Stimulated activated naive B cell treated with anti-CD40 and anti-IgM and Interleukin-4, amounts not matched to agents 10 μg/mL and 1 μg/mL and 100 μg/mL, for 72 hours (primary cell): ENCODE results near the gene BMPR1A.

ENCODE experiments used
- ATAC-seq, 2 donors: fragments of 150-1000 bp; cut with Tn5 transposase; replicated peaks; 2 replicates each; pipeline ENCODE4 v1.10.0; 2021; ENCODE audit warnings: moderate library complexity in 1 of 2
- DNase-seq: peaks from one replicate; pipeline ENCODE4 v3.0.0; 2021
- H3K27ac Mint-ChIP-seq: one replicate; pipeline ENCODE4 v1.8.0; 2022; ENCODE audit warnings: mild to moderate bottlenecking, mixed read lengths
- H3K27me3 Mint-ChIP-seq, 2 donors: one replicate each; pipeline ENCODE4 v1.8.0; 2022; ENCODE audit warnings: mixed read lengths in 2 of 2
- H3K36me3 Mint-ChIP-seq, 2 donors: one replicate each; pipeline ENCODE4 v1.8.0; 2022; ENCODE audit warnings: mixed read lengths in 2 of 2, mild to moderate bottlenecking in 1 of 2
- H3K4me1 Mint-ChIP-seq, 2 donors: one replicate each; pipeline ENCODE4 v1.8.0; 2022; ENCODE audit warnings: mixed read lengths in 2 of 2, mild to moderate bottlenecking in 1 of 2
- H3K4me3 Mint-ChIP-seq, 2 donors: one replicate each; pipeline ENCODE4 v1.8.0; 2022; ENCODE audit warnings: mild to moderate bottlenecking in 2 of 2, mixed read lengths in 2 of 2, moderate library complexity in 1 of 2
- H3K9me3 Mint-ChIP-seq, 2 donors: one replicate each; pipeline ENCODE4 v1.8.0; 2022; ENCODE audit warnings: mixed read lengths in 2 of 2, mild to moderate bottlenecking in 1 of 2

Gene BMPR1A

DNA sequence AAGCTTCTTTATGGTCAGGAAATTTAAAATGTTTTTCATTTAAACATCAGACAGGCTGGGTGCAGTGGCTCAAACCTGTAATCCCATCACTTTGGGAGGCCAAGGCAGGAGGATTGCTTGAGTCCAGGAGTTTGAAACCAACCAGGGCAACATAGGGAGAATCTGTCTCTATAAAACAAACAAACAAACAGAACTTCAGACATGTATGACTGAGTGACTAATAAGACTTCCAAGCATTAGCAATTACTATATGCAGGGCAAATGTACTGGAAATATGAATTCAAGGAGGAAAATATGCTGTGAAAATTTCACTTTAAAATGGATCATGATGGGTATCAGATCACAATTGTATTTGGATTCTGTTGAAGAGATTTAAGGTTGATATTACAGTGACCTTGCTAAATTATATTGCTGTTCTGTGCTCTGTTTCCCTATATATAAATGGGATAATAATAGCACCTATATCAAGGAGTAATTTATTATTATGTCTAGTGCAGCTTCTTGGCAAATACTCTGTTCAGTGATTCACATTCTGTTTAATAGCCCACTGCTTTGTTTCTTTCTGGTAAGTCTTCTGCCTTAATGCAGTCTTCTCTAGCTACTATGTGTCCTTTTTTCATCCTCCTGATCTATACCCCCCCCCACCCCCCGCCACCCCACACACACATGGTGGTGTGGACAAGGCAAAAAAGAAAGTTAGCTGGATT, 36.2 kb downstream of the BMPR1A start:
- DNase-seq (no peak), ATAC-seq (no peak)
- Mint-ChIP-seq H3K36me3 (peaks cover 2 to 3% of the 10 kb centered on the region in 2 donors), H3K27me3 (peaks cover 11 to 12% of the 10 kb centered on the region in 2 donors), H3K4me1 (no peaks in the 10 kb centered on the region), H3K9me3 (peaks cover 4 to 9% of the 10 kb centered on the region in 2 donors), H3K4me3 (no peak overlapping the region), H3K27ac (no peak overlapping the region)

DNA sequence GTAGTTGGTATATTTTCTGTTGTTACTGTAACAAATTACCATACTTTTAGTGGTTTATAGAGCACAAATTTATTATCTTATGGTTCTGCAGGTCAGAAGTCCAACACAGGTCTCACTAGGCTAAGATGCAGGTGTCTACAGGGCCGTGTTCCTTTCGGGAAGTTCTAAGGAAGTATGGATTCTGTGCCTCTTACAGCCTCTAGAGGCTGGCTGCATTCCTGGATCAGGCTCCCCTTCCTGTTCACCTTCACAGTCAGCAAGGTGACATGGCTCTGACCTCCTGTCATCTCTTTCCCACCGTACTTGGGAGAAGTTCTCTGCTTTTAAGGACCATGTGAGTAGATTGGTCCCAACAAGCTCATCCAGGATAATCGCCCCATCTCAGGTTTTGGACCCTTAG, 37.3 kb downstream of the BMPR1A start:
- H3K4me1 Mint-ChIP-seq, result no peaks in the 10 kb centered on the region
- DNase-seq (no peak), ATAC-seq (no peak)
- H3K9me3 Mint-ChIP-seq, result peaks cover 2 to 3% of the 10 kb centered on the region in 2 donors
- no peaks in the 10 kb centered on the region for H3K36me3 Mint-ChIP-seq
- peaks cover 7 to 9% of the 10 kb centered on the region in 2 donors for H3K27me3 Mint-ChIP-seq
- no peak overlapping the region for H3K27ac Mint-ChIP-seq
- H3K4me3 Mint-ChIP-seq, result no peak overlapping the region

DNA sequence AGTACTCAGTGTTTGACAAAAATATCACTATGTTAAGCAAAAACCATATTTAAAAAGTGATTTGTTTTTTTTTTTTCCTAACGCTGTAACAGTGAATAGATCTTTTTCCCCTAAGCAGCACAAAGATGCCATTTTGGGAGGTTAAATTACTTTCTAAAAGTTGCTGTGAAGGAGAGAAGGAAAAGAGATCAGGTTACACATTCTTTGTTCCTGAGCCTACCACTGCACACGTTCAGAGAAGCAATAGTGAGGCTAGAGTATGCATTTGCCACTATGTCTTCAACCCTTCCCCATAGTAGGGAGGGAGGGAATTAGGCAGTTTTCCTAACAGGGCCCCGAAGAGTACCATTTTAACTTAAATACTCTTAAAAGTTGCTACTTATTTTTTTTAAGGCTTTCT, 38.9 kb downstream of the BMPR1A start:
- Mint-ChIP-seq H3K4me3 (no peak overlapping the region), H3K9me3 (peaks cover 0 to 2% of the 10 kb centered on the region in 2 donors), H3K36me3 (no peaks in the 10 kb centered on the region), H3K27ac (no peak overlapping the region), H3K27me3 (peaks cover 4 to 11% of the 10 kb centered on the region in 2 donors), H3K4me1 (peaks cover 0 to 5% of the 10 kb centered on the region in 2 donors)
- no peak for ATAC-seq
- no peak for DNase-seq

DNA sequence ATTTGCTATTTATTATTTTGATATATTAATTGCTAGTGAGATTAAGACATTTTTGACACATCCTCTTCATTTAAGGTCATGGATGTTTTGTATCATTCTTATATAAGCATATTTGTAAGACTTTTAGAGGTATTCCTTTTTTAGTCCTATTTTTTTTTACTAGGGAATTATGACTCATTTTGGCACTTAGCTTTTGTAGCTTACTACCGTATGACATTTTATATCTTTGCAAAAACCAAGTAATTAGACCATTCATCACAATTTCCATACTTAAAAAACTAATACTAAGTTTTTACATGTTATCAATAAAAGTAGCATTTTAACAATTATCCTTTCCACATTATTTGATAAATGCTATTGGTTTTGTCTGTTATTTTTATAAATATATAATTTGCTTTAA, 41.6 kb downstream of the BMPR1A start:
- DNase-seq, result no peak
- H3K27ac Mint-ChIP-seq, result no peak overlapping the region
- H3K4me3 Mint-ChIP-seq, result no peak overlapping the region
- H3K4me1 Mint-ChIP-seq, result peaks cover 0 to 5% of the 10 kb centered on the region in 2 donors
- no peaks in the 10 kb centered on the region for H3K9me3 Mint-ChIP-seq
- no peak for ATAC-seq
- H3K27me3 Mint-ChIP-seq, result peaks cover 11 to 18% of the 10 kb centered on the region in 2 donors
- no peaks in the 10 kb centered on the region for H3K36me3 Mint-ChIP-seq

DNA sequence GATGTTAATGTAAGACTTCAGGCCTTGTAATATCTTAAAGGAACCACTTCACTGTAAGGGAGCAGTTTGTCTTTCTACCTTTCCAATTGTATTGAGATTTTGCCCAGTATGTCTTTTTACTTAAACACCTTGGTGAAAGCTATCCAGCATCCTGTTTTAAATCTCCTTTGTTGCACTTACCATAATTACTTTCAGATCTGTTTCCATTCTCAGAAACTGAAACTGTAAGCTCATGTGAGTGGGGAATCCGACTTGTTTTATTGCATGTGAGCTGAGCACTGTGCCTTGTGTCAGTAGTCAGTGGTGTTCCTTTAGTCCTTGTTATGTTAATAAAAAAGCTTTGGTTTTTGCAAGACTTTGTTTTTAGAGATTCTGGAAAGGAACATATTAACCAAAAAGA, 42.2 kb downstream of the BMPR1A start:
- H3K27ac Mint-ChIP-seq, result no peak overlapping the region
- no peaks in the 10 kb centered on the region for H3K9me3 Mint-ChIP-seq
- H3K36me3 Mint-ChIP-seq, result no peaks in the 10 kb centered on the region
- H3K4me3 Mint-ChIP-seq, result no peak overlapping the region
- ATAC-seq (peak; percentile 36 to 38), DNase-seq (no peak)
- H3K4me1 Mint-ChIP-seq, result peaks cover 0 to 5% of the 10 kb centered on the region in 2 donors
- peaks cover 11 to 18% of the 10 kb centered on the region in 2 donors for H3K27me3 Mint-ChIP-seq

DNA sequence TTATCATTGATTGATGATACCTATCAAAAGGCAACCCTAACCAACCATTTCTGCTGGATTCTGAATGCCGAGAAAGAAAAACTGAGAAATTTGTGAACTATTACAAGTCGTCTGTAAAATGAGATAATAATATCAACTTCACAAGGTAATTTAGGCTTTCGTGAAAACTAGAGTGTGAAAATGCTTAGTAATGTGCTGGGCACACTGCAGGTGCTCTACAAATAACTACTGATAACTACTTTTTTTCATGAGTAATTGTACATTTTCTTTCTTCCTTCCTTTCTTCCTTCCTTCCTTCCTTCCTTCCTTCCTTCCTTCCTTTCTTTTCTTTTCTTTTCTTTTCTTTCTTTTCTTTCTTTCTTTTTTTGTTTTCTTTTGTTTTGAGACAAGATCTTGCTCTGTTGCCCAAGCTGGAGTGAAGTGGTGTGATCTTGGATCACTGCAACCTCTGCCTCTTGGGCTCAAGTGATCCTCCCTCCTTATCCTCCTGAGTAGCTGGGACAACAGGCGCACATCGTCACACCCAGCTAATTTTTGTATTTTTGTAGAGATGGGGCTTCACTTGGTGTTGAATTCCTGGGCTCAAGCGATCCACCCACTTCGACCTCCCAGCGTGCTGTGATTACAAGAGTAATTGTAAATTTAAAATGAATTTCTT, 42.9 kb downstream of the BMPR1A start:
- H3K36me3 Mint-ChIP-seq, result no peaks in the 10 kb centered on the region
- no peak for ATAC-seq
- peaks cover 11 to 18% of the 10 kb centered on the region in 2 donors for H3K27me3 Mint-ChIP-seq
- DNase-seq, result no peak
- no peak overlapping the region for H3K4me3 Mint-ChIP-seq
- peaks cover 0 to 5% of the 10 kb centered on the region in 2 donors for H3K4me1 Mint-ChIP-seq
- no peaks in the 10 kb centered on the region for H3K9me3 Mint-ChIP-seq
- no peak overlapping the region for H3K27ac Mint-ChIP-seq

DNA sequence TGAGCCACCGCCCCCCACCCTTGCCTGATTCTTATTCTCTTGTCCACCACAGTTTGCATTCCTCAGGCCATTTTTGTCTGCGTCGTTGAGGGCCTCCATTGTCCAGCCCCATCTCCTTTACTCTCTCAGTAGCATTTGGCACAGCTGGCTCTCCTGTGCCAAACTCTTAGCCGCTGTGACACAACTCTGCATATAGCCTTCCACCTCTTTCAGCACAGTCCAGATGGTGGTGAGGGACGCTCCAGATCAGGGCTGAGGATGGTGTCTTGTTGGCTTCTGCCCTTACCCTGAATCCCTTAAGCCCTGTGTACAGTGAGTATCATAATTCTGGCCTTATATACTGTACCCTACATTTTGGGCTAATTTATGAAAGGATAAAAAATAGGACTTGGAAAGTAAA, 45.6 kb downstream of the BMPR1A start:
- Mint-ChIP-seq H3K4me1 (peaks cover 2 to 5% of the 10 kb centered on the region in 2 donors), H3K27me3 (peaks cover 11 to 18% of the 10 kb centered on the region in 2 donors), H3K27ac (no peak overlapping the region), H3K9me3 (no peaks in the 10 kb centered on the region), H3K4me3 (no peak overlapping the region), H3K36me3 (no peaks in the 10 kb centered on the region)
- DNase-seq (no peak), ATAC-seq (no peak)

DNA sequence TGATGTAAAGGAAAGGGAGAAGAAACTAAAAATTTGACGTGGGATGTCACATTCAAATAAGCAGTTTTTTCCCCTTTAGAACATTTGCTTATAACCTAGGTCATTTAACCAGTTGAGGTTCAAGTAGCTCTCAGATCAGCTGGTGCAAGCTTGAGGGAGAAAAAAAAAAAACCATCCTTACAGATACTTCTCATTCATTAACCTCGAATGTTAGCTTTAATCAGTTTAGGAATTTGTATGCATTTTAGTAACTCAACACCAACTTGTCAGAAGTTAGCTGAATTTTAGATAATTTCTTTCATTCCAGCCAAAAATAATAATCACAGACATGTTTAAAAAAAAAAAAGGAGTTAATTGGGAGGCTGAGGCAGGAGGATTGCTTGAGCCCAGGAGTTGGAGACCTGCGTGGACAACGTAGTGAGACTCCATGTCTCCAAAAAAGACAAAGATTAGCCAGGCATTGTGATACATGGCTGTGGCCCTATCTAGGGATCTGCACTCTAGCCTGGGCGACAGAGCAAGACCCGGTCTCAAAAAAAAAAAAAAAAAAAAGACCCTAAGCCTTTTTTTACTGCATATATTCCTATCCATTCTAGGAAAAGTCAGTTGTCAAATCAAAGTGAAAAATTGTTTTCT, 46.2 kb downstream of the BMPR1A start:
- Mint-ChIP-seq H3K36me3 (no peaks in the 10 kb centered on the region), H3K4me3 (no peak overlapping the region), H3K9me3 (no peaks in the 10 kb centered on the region), H3K4me1 (peaks cover 2 to 5% of the 10 kb centered on the region in 2 donors), H3K27me3 (peaks cover 9 to 15% of the 10 kb centered on the region in 2 donors), H3K27ac (no peak overlapping the region)
- ATAC-seq (peak in 1 of 2 donors; percentile 18), DNase-seq (no peak)

DNA sequence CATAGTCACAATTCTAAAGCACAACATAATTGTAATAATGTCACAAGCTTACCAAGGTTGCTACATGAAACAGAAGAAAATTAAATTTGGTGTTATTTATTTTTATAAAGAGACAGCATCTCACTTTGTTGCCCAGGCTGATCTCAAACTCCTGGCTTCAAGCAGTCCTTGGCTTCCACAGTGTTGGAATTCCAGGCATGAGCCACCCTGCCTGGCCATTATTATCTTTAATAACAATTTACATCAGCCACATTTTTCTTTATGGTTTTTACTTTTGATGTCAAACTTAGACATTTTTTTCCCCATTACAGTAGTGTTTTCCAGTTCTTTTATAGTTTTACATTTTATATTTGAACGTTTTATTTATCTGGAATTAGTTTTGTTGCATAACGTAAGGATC, 46.7 kb downstream of the BMPR1A start:
- ATAC-seq, result no peak
- no peak for DNase-seq
- Mint-ChIP-seq H3K4me3 (no peak overlapping the region), H3K27me3 (peaks cover 7 to 13% of the 10 kb centered on the region in 2 donors), H3K9me3 (no peaks in the 10 kb centered on the region), H3K36me3 (no peaks in the 10 kb centered on the region), H3K27ac (no peak overlapping the region), H3K4me1 (peaks cover 2 to 5% of the 10 kb centered on the region in 2 donors)

DNA sequence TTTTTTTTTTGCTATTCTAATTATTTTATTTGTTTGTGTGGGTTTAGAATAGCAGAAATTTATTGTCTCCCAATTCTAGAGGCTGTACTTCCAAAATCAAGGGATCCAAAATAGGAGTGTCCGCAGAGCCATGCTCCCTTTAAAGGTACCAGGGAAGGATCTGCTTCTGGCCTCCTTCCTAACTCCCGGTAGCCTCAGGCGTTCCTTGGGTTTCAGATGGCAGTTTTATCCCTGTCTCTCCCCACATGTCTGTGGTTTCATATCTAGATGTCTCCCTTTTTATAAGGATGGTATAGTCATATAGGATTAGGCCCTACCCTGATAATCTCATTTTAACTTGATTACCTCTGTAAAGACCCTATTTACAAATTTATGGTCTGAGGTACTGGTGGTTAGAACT, 48.4 kb downstream of the BMPR1A start:
- Mint-ChIP-seq H3K36me3 (no peaks in the 10 kb centered on the region), H3K9me3 (no peaks in the 10 kb centered on the region), H3K27ac (no peak overlapping the region), H3K27me3 (peaks cover 7 to 8% of the 10 kb centered on the region in 2 donors), H3K4me3 (no peak overlapping the region), H3K4me1 (peaks cover 0 to 2% of the 10 kb centered on the region in 2 donors)
- DNase-seq, result no peak
- no peak for ATAC-seq

DNA sequence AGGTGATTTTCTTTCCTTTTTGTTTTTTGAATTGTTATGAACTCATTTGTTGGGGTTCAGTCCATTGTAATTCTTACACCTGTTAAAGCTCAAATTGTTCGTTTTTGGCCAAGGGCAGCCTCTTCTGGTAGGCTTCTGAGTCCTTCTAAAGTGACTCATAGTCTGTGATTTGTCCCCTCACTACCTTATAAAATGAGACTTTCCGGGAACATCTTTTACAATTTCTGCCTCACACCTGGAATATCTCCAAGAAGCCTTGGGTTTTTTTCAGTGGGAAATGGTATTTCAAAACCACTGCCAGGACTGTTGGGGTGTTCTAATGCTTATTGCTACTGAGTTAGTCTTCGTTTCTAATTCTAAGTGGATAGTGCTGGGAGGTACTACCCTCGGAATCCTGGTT, 56.7 kb downstream of the BMPR1A start:
- H3K4me1 Mint-ChIP-seq, result no peaks in the 10 kb centered on the region
- peaks cover 0 to 4% of the 10 kb centered on the region in 2 donors for H3K9me3 Mint-ChIP-seq
- H3K36me3 Mint-ChIP-seq, result peaks cover 3 to 4% of the 10 kb centered on the region in 2 donors
- ATAC-seq (no peak), DNase-seq (no peak)
- H3K27me3 Mint-ChIP-seq, result peaks cover 4 to 5% of the 10 kb centered on the region in 2 donors
- H3K4me3 Mint-ChIP-seq, result no peak overlapping the region
- H3K27ac Mint-ChIP-seq, result no peak overlapping the region

DNA sequence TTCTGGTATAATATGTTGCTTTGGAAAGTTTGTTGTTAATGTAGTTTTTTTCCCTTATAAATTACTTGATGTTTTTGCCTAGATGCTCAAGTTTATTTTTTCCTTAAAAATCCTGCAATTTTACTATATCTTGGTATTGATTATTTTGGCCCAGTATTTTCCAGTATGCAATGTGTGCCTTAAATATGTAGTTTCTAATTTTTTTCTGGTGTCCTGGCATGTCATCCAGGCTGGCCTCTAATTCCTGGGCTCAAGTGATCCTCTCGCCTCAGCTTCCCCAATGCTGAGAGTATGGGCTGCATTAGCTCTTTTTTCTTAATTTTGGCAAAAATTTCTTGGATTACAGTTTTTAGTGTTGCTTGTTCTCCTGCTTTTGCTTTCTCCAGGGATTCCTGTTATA, 57.6 kb downstream of the BMPR1A start:
- ATAC-seq, result no peak
- H3K27ac Mint-ChIP-seq, result no peak overlapping the region
- no peak for DNase-seq

DNA sequence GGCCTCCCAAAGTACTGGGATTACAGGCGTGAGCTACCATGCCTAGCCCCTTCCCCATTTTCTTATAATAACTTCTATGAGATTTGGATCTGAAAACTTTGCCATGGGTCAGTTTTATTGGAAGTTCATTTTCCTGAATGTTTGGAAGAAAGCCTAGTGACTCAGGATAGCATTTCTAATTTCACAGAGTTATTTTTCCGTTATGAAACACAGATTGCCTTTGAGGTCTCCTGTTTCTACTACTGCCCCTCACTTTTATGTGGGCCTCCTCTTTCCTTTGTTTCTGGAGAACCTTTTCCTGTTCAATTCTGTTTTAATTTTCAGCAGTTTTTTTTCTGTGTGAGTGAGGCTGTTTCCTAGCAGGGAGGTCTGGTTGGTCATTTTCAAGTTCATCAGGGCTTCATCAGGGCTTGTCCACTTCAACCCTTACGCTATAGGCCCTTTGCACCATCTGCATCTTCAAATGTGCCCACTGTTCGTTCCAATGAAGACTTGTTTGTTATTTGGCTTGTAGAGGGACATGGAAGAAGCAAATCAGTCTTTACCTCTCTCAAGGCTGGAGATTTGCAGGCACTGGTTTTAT, 58.7 kb downstream of the BMPR1A start:
- no peaks in the 10 kb centered on the region for H3K4me1 Mint-ChIP-seq
- peaks cover 4 to 5% of the 10 kb centered on the region in 2 donors for H3K27me3 Mint-ChIP-seq
- ATAC-seq (no peak), DNase-seq (no peak)
- H3K27ac Mint-ChIP-seq, result no peak overlapping the region
- H3K36me3 Mint-ChIP-seq, result peaks cover 3 to 4% of the 10 kb centered on the region in 2 donors
- H3K9me3 Mint-ChIP-seq, result peaks cover 0 to 4% of the 10 kb centered on the region in 2 donors
- H3K4me3 Mint-ChIP-seq, result no peak overlapping the region

More for the DNA sequence above, 57.6 kb downstream of the BMPR1A start:
- Mint-ChIP-seq H3K9me3 (peaks cover 0 to 4% of the 10 kb centered on the region in 2 donors), H3K27me3 (peaks cover 4 to 5% of the 10 kb centered on the region in 2 donors), H3K36me3 (peaks cover 3 to 4% of the 10 kb centered on the region in 2 donors), H3K4me3 (no peak overlapping the region), H3K4me1 (no peaks in the 10 kb centered on the region)

DNA sequence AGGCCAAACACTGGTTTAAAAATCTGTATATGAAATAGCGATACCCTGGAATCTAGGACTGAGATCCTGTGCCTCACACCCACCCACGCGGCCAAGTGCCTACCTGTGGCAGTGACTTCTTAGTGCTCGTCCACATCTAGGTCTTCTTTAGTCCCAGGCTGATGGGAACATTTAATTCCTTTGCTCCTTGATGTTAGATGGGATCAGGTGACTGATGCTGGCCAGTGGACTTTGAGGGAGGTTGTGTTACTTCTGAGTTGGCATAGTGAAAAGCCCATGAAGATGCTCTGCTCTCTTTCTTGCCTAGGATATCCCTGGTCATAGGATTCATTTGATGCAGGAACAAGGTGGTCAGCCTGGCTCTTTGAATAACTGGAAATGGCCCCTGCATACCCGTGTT, 59.2 kb downstream of the BMPR1A start:
- Mint-ChIP-seq H3K27me3 (peaks cover 8 to 9% of the 10 kb centered on the region in 2 donors), H3K4me3 (no peak overlapping the region), H3K4me1 (no peaks in the 10 kb centered on the region), H3K27ac (no peak overlapping the region), H3K9me3 (peaks cover 0 to 4% of the 10 kb centered on the region in 2 donors), H3K36me3 (peaks cover 3 to 4% of the 10 kb centered on the region in 2 donors)
- ATAC-seq (no peak), DNase-seq (no peak)
